Heart right ventricle (tissue), 16 donors: ENCODE results near the gene ZMYND8. TPM values are rescaled to one million over a fixed set of nuclear protein-coding genes. Genes with fewer than 3 reads are reported as not detected.
A peak's percentile ranks its signal among the peaks of the same experiment; 100 is the strongest.

Experiments used
- ATAC-seq, 8 donors: fragments of 200-7000 bp; cut with Tn5 transposase; one replicate each; pipeline ENCODE4 v1.9.1; 2020; ENCODE audit warnings: mild to moderate bottlenecking in 8 of 8, moderate library complexity in 8 of 8, moderate number of reproducible peaks in 1 of 8
- DNase-seq, 2 donors: peaks; one replicate each; pipeline ENCODE4 v3.0.0-alpha.2; 2020
- H3K27ac ChIP-seq, 10 donors: fragments of 200-600 bp; sonication (generic) in 2 of 10; one replicate each; pipeline versions ENCODE4 v1.5.0 to v1.8.0; 2020 to 2022; ENCODE audit warnings: mild to moderate bottlenecking in 3 of 10
- H3K27me3 ChIP-seq, 7 donors: fragments of 200-600 bp; one replicate each; pipeline ENCODE4 v1.8.0; 2021 to 2022; ENCODE audit warnings: mild to moderate bottlenecking in 2 of 7
- H3K36me3 ChIP-seq, 9 donors: fragments of 200-600 bp; sonication (generic) in 1 of 9; one replicate each; pipeline versions ENCODE4 v1.5.0 to v1.8.0; 2020 to 2022; ENCODE audit warnings: mild to moderate bottlenecking in 2 of 9
- H3K4me1 ChIP-seq, 9 donors: fragments of 200-600 bp; sonication (generic) in 1 of 9; one replicate each; pipeline versions ENCODE4 v1.5.0 to v1.8.0; 2020 to 2022; ENCODE audit warnings: mild to moderate bottlenecking in 4 of 9
- H3K4me3 ChIP-seq, 10 donors: fragments of 200-600 bp; sonication (generic) in 2 of 10; one replicate each; pipeline versions ENCODE4 v1.5.0 to v1.8.0; 2020 to 2022; ENCODE audit warnings: mild to moderate bottlenecking in 7 of 10, moderate library complexity in 2 of 10
- H3K9me3 ChIP-seq, 11 donors: fragments of 200-600 bp in 10 of 11; sonication (generic) in 2 of 11; one replicate each; pipeline versions ENCODE4 v1.5.0 to v1.8.0; 2013 to 2022; ENCODE audit warnings: mild to moderate bottlenecking in 2 of 11, control low read depth in 1 of 11, moderate library complexity in 1 of 11
- WGBS, 2 donors: extraction: QIAGEN DNeasy Blood & Tissue Kit; methylation state at CpG; one replicate each; pipeline ENCODE4 v1.1.7; 2013; ENCODE audit warnings: inconsistent platforms in 1 of 2; 5-methylcytosine and 5-hydroxymethylcytosine counted together
- intact Hi-C, 10 donors: fragments of 100-400 bp; cut with DNase I; formaldehyde crosslinking; loops; one replicate each; pipeline versions ENCODE4 v1.11.1 to v1.14.2; 2022
- polyA plus RNA-seq, 2 donors: library from polyadenylated mRNA; stranded (reverse); fragments of 200-250 nt; gene quantifications; one replicate each; pipeline ENCODE4 v1.2.3, GENCODE V29; 2013
- total RNA-seq, 10 donors: library from RNA; stranded (reverse); fragmentation: NEBNext Ultra II Directional in 3 of 10; extraction: Animal tissue kit (Norgen Biotek cat#: 25700) in 3 of 10; gene quantifications; one replicate each; pipeline versions ENCODE4 v1.2.1 to v1.2.4, GENCODE V29; 2021 to 2023
- TF ChIP-seq, protein P1 (sequence below), 9 donors: fragments of 200-600 bp; sonication (generic) in 2 of 9; IDR thresholded peaks; one replicate each; pipeline versions ENCODE4 v1.5.0 to v1.8.0; 2021 to 2022; ENCODE audit warnings: antibody characterized with exemption in 9 of 9, mild to moderate bottlenecking in 5 of 9, moderate library complexity in 1 of 9
- donor health status: Arrhythmogenic right ventricular cardiomyopathy.
- donor health status: ischemic (EF 13 %, LVEDD 7.1; RV severe dilation, severe dysfunction).
- donor health status: healthy with polysubstance abuse.
- donor health status: DM: no; HTN: yes; CAD: no.
- donor health status: DM: no; HTN: no; CAD: no.
- donor health status: ischemic (EF 25% LVEDD 6.9; RV normal size, moderate dysfunction).
- donor health status: ischemic (EF 25% LVEDD 5.7; RV mildly dilated, moderate dysfunction).
- donor health status: healthy.
- donor health status: DM: yes; HTN: yes; CAD: no.
- donor health status: Ischemic cardiomyopathy.
- donor health status: ischemic (EF 35%, LVEDD 5.7; RV mildly dilated, moderate dysfunction).
- donor health status: nonischemic (EF 11% LVEDD 7.7; RV severe dilation, severe dysfunction).
- donor health status: DM: yes; HTN: yes; CAD: no.
- donor health status: PGD.
- donor health status: ischemic (EF 29% LVEDD 5.4; RV normal size, mild dysfunction).
- donor health status: nonischemic (EF 23%, LVEDD 6.1; RV moderate dilation, normal function).

ZMYND8 gene
- total and polyA plus RNA-seq, 12 donors: 6.4 to 39.0 (median 28.0) TPM

GRCh38 chr20:47334022-47334551 is 22.4 kb downstream of the ZMYND8 start:
- TF ChIP-seq, protein P1, sequence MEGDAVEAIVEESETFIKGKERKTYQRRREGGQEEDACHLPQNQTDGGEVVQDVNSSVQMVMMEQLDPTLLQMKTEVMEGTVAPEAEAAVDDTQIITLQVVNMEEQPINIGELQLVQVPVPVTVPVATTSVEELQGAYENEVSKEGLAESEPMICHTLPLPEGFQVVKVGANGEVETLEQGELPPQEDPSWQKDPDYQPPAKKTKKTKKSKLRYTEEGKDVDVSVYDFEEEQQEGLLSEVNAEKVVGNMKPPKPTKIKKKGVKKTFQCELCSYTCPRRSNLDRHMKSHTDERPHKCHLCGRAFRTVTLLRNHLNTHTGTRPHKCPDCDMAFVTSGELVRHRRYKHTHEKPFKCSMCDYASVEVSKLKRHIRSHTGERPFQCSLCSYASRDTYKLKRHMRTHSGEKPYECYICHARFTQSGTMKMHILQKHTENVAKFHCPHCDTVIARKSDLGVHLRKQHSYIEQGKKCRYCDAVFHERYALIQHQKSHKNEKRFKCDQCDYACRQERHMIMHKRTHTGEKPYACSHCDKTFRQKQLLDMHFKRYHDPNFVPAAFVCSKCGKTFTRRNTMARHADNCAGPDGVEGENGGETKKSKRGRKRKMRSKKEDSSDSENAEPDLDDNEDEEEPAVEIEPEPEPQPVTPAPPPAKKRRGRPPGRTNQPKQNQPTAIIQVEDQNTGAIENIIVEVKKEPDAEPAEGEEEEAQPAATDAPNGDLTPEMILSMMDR (IDR thresholded peaks at IDR 0.05): no peak
- Histone ChIP-seq H3K9me3 (no peaks in the 10 kb centered on the region), H3K4me1 (peaks cover 6 to 95% (median 77%) of the 10 kb centered on the region in 9 donors), H3K27me3 (no peaks in the 10 kb centered on the region), H3K4me3 (peak overlapping the region in 7 of 10 donors; percentile 4 to 30 (median 23)), H3K36me3 (peaks cover 0 to 13% (median 0%) of the 10 kb centered on the region in 9 donors), H3K27ac (peak overlapping the region; percentile 47 to 85 (median 71))
- intact Hi-C loops: no loop called here
- ATAC-seq (peak in 5 of 8 donors; percentile 26 to 88 (median 72)), DNase-seq (no peak)
- WGBS, 2 donors: 32 to 40% methylated on average over 6 of the region's 6 CpGs

DNA sequence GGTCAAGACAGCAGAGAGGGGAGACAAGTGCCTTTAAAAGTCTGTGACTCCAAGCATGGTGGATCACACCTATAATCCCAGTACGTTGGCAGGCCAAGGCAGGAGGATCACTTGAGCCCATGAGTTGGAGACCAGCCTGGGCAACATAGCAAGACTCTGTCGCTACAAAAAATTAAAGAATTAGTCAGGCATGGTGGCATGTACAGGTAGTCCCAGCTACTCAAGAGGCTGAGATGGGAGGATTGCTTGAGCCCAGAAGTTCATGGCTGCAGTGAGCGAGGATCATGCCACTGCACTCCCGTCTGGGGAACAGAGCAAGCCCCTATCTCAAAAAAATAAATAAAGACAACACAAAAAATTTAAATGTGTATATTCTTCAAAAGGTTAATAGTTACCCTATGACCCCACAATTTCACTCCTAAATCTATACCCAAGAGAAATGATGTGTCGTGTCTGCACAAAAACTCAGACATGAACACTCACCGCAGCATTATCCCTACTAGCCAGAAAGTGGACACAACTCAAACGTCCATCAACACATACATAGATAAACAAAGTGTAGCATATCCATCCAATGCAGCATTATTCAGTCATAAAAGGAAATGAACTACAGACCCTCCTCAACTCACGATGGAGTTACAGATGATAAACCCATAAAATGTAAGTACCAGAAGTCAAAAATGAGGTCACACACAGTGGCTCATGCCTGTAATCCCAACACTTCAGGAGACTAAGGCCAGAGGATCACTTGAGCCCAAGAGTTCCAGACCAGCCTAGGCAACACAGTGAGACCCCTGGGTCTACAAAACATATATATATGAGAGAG is 23.9 kb downstream of the ZMYND8 start:
- no peaks in the 10 kb centered on the region for H3K9me3 ChIP-seq
- WGBS, 2 donors: 77 to 87% methylated on average over 8 of the region's 8 CpGs
- H3K4me3 ChIP-seq: no peak overlapping the region
- intact Hi-C loops: loop anchor here in 1 of 10 donors (2.0 kb wide), 1 partner anchor 14 kb away; no protein-coding TSS in a partner anchor
- TF ChIP-seq, protein P1 (IDR thresholded peaks at IDR 0.05): no peak
- DNase-seq (no peak), ATAC-seq (no peak)
- H3K27me3 ChIP-seq: no peaks in the 10 kb centered on the region
- H3K36me3 ChIP-seq: peaks cover 0 to 7% (median 0%) of the 10 kb centered on the region in 9 donors
- peaks cover 2 to 92% (median 71%) of the 10 kb centered on the region in 9 donors for H3K4me1 ChIP-seq
- peak overlapping the region in 7 of 10 donors; percentile 47 to 85 (median 68) for H3K27ac ChIP-seq

GRCh38 chr20:47330933-47331708 is 25.4 kb downstream of the ZMYND8 start:
- Histone ChIP-seq H3K9me3 (no peaks in the 10 kb centered on the region), H3K27me3 (no peaks in the 10 kb centered on the region), H3K4me1 (peaks cover 2 to 86% (median 64%) of the 10 kb centered on the region in 9 donors), H3K36me3 (peaks cover 0 to 7% (median 0%) of the 10 kb centered on the region in 9 donors), H3K4me3 (no peak overlapping the region), H3K27ac (peak overlapping the region in 5 of 10 donors; percentile 25 to 69 (median 42))
- intact Hi-C loops: no loop called here
- DNase-seq: no peak
- peak in 1 of 8 donors; percentile 22 for ATAC-seq
- TF ChIP-seq, protein P1 (IDR thresholded peaks at IDR 0.05): no peak
- WGBS, 2 donors: 73 to 81% methylated on average over 10 of the region's 10 CpGs

- H3K4me1 ChIP-seq: peaks cover 2 to 77% (median 57%) of the 10 kb centered on the region in 9 donors
- H3K4me3 ChIP-seq: no peak overlapping the region
- TF ChIP-seq, protein P1 (IDR thresholded peaks at IDR 0.05): no peak
- peak overlapping the region in 5 of 10 donors; percentile 49 to 69 (median 51) for H3K27ac ChIP-seq
- intact Hi-C loops: no loop called here
- no peaks in the 10 kb centered on the region for H3K27me3 ChIP-seq
- H3K36me3 ChIP-seq: peaks cover 0 to 7% (median 0%) of the 10 kb centered on the region in 9 donors
- DNase-seq: no peak
- ATAC-seq: no peak
- no peaks in the 10 kb centered on the region for H3K9me3 ChIP-seq
- WGBS, 2 donors: 80 to 91% methylated on average over 3 of the region's 3 CpGs
These were observed 26.4 kb downstream of the ZMYND8 start for GRCh38 chr20:47330071-47330470.
